ENCODE results near the gene RNF125.
A peak's percentile ranks its signal among the peaks of the same experiment; 100 is the strongest.
"Not testable (repeated sequence)": the region's sequence is repeated elsewhere in the genome, so short reads cannot be mapped to it uniquely, and the experiment has no call there.

RNF125 gene

DNA sequence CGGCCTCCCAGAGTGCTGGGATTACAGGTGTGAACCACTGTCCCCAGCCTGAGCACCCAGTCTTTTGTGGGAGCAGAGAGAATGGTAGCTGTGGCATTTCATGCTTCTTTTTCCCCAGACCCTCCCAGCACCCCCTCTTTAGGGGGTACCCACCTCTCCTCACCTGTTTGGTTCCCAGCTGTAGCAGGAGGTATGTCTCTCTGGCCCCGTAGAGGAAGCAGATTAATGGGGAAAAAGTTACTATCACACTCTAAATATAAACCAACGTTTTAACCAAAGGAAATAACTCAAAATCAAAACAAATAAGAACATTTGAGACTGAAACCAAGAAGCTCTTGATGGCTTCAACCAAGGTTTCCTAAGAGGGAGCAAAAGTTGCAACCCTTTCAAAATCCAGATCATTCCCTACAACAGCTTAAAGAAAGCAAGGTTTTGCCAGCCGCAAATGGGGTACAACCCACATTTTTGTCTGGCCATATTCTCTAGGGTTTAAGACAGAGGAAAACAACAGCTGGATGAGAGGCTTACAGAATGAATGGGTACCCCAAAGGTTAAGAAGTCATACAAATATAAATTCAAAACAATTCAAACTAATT, 8.0 kb downstream of the RNF125 start:
- no peak for DNase-seq

DNA sequence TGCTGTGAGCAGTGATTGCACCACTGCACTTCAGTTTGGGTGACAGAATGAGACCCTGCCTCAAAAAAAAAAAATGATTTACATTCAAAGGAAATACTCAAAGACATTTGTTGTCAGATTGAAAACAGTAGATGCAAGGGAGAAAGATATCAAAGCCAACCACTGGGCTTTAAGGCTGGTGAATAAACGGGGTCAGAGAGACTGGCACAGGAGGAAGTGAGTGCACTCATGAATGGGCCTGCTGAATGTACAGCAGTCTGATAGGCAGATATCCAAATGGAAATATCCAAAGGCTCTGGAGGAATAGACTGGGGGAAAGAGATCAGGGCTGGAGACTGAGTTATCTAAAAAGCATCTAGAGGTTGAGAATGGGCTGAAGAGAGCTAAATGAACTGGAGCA, 10.9 kb downstream of the RNF125 start:
- DNase-seq = no peak

DNA sequence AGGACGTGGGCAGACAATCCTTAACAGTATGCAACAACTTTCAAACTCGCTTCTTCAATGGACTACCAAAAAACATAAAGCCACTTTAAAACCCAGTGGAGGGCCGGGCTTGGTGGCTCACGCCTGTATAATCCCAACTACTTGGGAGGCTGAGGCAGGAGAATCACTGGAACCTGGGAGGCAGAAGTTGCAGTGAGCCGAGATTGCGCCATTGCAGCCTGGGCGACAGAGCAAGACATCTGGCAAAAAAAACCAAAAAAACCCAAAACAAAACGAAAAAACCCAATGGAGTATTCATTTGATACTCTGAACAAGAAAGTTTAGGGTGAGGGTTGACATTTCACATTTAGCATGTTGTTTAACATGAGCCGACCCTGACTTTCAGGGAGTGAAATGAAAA, 14.0 kb downstream of the RNF125 start:
- no peak for DNase-seq

DNA sequence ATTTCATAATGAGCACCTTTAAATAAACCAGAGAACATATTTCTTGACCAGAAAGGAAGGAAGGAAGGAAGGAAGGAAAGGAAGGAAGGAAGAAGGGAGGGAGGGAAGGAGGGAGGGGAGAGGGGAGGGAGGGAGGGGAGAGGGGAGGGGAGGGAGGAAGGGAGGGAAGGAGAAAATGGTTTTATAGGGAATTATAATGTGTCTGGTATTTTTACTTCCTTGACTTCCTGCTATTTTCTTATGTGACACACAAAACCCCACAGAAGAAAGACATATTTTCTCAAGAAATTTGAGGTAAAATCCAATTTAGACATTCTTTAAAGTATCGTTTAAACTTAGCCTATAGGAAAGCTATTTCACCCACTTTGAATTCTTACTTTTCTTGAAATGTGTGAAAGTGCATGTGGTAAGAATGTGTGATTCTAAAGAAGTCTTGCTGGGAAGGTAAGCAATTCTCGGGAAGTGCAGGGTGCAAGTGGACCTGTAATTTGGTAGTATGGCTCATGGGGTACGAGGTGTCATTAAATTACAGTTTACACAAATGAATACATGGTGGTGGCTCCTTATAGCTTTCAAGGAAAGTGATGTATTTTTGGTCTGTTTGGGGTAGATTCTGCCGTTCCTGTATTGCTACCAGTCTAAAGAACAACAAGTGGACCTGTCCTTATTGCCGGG, 18.0 kb downstream of the RNF125 start:
- no peak for DNase-seq

DNA sequence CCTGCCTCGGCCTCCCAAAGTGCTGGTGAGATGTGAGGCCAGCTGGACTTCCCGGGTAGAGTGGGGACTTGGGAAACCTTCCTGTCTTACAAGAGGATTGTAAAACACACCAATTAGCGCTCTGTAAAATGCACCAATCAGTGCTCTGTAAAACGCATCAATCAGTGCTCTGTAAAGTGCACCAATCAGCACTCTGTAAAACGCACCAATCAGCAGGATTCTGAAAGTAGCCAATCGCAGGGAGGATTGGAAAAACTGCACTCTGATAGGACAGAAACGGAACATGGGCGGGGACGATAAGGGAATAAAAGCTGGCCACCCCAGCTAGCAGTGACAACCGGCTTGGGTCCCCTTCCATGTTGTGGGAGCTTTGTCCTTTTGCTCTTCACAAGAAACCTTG, 19.0 kb downstream of the RNF125 start:
- no peak for DNase-seq

DNA sequence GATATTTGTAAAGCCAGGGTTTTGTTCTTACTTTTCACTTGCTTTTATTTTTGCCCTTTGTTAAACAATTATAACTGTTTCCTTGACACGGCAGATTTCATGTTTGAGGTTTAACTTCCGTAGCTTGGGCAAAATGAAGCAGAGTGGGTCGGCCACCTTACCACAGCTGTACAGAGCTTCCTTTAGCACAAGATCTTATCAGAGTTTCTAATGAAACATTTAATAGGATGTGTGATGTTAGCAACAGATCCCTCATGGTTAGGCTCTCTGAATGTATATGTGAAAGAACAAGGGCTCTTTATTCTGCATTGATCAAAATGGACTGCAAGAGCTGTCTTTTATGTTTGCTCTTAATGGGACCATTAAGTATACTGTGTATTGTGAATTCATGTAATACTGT, 22.3 kb downstream of the RNF125 start:
- DNase-seq = no peak

GRCh38 chr18:32042337-32042736, 23.7 kb downstream of the RNF125 start:
- DNase-seq = no peak

GRCh38 chr18:32048507-32049091, 30.0 kb downstream of the RNF125 start:
- DNase-seq = no peak

DNA sequence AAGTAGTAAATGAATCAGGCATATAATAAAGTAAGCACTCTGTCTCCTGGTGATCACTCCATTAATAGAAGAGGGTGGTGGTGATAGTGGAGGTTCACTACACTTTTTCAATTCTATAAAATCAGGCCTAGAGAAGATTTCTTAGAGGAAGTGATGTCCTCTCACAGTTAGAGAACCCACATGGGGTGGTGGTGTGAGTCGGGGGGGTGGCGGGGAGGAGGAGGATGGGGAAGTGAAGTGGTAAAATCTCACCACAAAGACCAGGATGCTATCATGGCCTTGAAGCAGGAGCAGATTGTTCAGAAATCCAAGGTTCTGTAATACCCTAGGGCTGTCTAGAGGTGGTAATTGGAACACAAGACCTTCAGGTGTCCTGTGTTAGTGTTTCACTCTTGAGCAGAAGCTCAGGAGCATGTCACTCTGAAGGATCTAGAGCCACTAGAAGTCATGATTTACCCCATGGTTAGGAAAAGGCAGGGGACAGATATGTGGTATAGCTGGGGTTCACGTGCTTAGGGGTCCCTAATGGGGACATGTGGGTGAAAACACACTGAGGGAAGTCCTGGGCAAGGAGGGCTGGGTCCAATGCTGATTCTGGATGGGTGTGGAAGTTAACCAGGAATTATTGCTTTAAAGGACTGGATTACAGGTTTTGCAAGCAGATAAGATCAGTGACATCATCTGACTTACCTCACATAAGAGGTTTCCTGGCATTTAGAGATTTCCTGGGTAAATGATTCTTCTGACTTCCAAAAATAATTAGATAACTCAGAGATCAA, 31.0 kb downstream of the RNF125 start:
- DNase-seq = peak; percentile 18

GRCh38 chr18:32056613-32057358, 38.2 kb downstream of the RNF125 start:
- no peak for DNase-seq

DNA sequence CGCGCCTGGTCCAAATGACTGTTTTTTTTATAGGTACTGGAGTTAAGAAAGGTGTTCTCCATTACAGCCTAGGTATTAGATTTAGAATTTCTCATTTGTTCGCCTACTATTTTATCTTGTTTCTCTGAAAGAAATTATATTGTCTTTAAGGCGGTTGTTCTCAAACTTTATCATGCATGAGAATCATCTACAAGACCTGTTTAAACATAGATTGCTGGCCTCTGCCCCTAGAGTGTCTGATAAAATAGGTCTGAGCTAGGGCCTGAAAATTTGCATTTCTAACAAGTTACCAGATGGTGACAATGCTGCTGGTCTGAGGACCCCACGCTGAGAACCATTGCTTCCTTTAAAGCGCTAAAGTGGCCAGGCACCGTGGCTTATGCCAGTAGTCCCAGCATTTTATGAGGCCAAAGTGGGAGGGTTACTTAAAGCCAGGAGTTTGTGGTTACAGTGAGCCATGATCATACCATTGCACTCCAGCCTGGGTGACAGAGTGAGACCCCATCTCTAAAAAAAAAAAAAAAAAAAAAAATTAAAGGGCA, 39.1 kb downstream of the RNF125 start:
- DNase-seq = no peak

DNA sequence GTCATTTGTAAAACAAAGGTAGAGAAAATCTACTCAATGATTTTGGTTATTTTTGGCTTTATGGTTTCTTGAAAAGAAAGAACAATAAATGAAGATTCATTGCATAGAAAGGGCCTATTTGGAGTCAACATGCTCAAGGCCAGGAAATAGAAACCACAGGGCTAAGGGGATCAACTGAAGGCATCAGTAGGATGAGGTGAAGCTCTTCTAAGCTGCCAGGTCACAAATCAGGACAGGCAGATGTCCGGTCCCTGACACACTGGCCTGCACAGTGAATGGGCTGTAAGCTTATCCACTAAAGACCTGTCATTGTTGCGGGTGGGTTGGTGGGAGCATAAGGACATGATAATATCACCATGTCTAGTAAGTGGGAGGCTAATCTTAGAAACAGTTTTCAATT, 41.4 kb downstream of the RNF125 start:
- DNase-seq = no peak

DNA sequence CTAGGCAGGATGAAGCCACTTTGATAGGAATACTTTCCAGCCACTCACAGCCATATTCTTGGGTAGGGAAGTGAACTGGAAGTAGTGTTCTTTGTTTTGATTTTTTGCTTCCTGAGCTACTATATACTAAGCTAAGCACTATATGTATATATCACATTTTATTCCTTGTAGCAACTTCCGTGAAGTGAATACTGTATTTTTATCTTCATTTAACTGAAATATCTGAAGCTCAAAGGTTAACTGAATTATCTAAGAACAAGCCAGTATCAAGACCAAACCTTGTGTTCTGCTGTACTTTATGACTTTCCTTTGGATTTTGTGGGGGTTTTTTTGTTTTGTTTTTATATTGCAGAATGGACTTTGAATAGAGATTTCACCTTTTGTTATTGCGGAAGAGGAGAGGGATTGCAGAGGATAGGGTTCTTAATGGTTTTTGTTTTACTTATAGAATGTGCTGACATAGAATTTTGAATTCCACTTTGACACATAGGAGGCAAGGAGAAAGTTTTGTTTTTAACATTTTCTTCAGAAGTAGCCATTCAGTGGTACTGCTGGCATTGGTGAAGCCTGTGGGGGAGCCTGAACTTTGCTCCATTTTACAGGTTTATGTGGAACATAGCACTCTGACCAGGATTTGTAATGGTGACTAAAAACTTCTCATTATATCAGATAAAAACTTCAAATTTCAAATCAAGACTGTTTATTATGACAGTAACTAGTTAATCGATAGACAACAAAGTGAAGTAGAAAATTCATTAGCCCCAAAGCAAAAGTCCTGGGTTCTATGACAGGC, 48.9 kb downstream of the RNF125 start:
- DNase-seq = no peak

GRCh38 chr18:32072321-32072720, 53.7 kb downstream of the RNF125 start:
- no peak for DNase-seq

- no peak for DNase-seq
These were observed 55.6 kb downstream of the RNF125 start for GRCh38 chr18:32074206-32074605.

DNA sequence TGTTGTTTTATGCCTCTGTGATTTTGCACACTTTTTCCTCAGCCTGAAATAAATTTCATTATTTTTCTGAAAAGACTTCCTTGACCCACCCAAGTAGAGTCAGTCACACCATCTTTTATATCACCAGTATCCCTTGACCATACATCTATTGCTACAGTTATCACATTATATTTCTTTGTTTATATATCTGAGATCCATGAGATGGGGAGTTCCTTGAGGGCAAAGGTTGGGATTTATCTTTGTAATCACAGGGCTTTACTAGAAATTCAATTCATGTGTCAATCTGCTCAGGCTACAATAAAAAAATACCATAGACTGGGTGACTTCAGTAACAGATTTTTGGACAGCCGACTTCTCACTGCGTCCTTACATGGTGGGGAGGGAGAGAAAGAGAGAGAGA, 60.2 kb downstream of the RNF125 start:
- no peak for DNase-seq

GRCh38 chr18:32081881-32082280, 63.3 kb downstream of the RNF125 start:
- DNase-seq = no peak

- no peak for DNase-seq
These were observed 65.2 kb downstream of the RNF125 start for GRCh38 chr18:32083781-32084180.

GRCh38 chr18:32086881-32087280, 68.3 kb downstream of the RNF125 start:
- DNase-seq = no peak

- not testable (repeated sequence) for DNase-seq
These were observed 72.2 kb downstream of the RNF125 start for GRCh38 chr18:32090831-32091230.

DNA sequence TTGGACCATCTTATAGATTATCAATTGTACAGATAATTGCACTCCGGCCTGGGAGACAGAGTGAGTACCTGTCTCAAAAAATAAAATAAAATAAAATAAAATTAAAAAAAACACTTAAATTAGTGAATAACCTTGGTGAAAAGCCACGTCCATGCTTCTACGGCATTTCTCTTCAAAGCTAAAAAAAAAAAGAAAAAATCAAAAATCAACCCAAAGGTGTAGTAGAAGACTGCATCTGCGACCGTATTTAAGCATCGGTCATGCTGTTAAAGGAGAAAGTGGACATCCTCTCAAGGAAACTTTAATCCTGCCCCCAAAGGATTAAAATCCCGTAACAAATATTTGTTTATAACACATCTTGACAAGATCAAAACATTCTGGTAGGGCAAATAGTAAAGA, 72.7 kb downstream of the RNF125 start:
- no peak for DNase-seq
